Fibroblast of pulmonary artery (primary cell): ENCODE data around the gene PTPA.
A peak's percentile ranks its signal among the peaks of the same experiment; 100 is the strongest.

Source experiments
- DNase-seq: peaks from one replicate; pipeline ENCODE4 v3.0.0-alpha.2; 2010; ENCODE audit warnings: low read depth
- H3K4me3 ChIP-seq: replicated peaks from 2 replicates; pipeline ENCODE4 v1.5.1; 2011; ENCODE audit warnings: low read depth, mild to moderate bottlenecking, control low read depth, low read length, moderate library complexity
- CTCF ChIP-seq: IDR thresholded peaks from 2 replicates; pipeline ENCODE4 v1.5.1; 2011; ENCODE audit warnings: mild to moderate bottlenecking, control low read depth, low read length, inconsistent platforms; ENCODE audit errors: missing control alignments

PTPA gene

GRCh38 chr9:129130791-129131190 is 19.6 kb downstream of the PTPA start:
- H3K4me3 ChIP-seq, result no peak overlapping the region
- TF ChIP-seq CTCF, result no peak
- no peak for DNase-seq

- TF ChIP-seq CTCF, result no peak
- no peak overlapping the region for H3K4me3 ChIP-seq
- DNase-seq, result peak; percentile 74
Measured at GRCh38 chr9:129131300-129132145, 20.3 kb downstream of the PTPA start.

- no peak for DNase-seq
- TF ChIP-seq CTCF, result no peak
- no peak overlapping the region for H3K4me3 ChIP-seq
Measured at GRCh38 chr9:129133082-129133481, 21.9 kb downstream of the PTPA start.

- TF ChIP-seq CTCF, result no peak
- H3K4me3 ChIP-seq, result no peak overlapping the region
- no peak for DNase-seq
Measured at GRCh38 chr9:129135476-129135875, 24.3 kb downstream of the PTPA start.

- no peak for TF ChIP-seq CTCF
Measured at GRCh38 chr9:129136446-129137035, 25.3 kb downstream of the PTPA start.

GRCh38 chr9:129137292-129138143 is 26.3 kb downstream of the PTPA start:
- no peak overlapping the region for H3K4me3 ChIP-seq
- TF ChIP-seq CTCF, result no peak
- no peak for DNase-seq

More at GRCh38 chr9:129136446-129137035, 25.3 kb downstream of the PTPA start:
- no peak for DNase-seq
- no peak overlapping the region for H3K4me3 ChIP-seq
